ENCODE measurements around the gene UBE2M. TPM values are rescaled to one million over a fixed set of nuclear protein-coding genes. Genes with fewer than 3 reads are reported as not detected.

UBE2M gene
- total RNA-seq, 1 donor, result 54.6 TPM

DNA sequence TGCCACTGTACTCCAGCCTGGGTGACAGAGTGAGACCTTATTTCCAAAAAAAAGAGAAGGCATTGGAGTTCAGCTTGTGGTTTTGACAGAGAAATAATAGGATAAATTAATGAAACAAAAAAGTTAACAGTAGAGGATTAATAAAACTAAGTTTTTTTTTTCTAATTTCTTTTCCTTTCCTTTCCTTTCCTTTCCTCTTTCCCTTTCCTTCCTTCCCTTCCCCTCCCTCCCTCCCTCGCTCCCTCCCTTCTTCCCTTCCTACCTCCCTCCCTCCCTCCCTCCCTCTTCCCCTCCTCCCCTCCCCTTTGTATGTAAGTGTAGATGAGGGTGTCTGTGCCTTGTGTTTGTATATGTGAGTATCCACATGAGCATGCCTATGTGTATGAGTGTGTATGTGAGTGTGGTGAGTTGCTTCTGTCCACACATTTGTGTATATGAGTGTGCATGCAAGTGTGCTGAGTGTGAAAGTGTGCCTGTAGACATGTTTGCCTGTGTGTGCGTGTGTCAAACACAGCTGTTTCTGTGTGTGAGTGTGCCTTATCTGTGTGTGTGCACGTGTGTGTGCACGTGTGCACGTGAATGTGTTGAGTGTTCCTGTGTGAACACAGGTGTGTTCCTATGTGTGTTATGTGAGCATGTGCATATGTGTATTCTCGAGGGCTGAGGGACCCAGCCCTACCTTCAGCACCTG is 27.2 kb upstream of the UBE2M start:
- H3K4me2 ChIP-seq (ENCODE audit: insufficient read depth, low read length), result no peak overlapping the region
- H3K27ac ChIP-seq (ENCODE audit: low read depth, low read length), result no peak overlapping the region
- H3K9me3 ChIP-seq (ENCODE audit: low read depth, low read length), result no peaks in the 10 kb centered on the region
- no peak overlapping the region for H3K4me3 ChIP-seq (ENCODE audit: insufficient read depth, low read length)
- peaks cover 2% of the 10 kb centered on the region for H4K20me1 ChIP-seq (ENCODE audit: insufficient read depth, low read length)
- DNase-seq (ENCODE audit: insufficient read length, low spot score, missing footprints), result peak; percentile 61
- H3K36me3 ChIP-seq (ENCODE audit: insufficient read depth, low read length), result peaks cover 17% of the 10 kb centered on the region
- H3K79me2 ChIP-seq (ENCODE audit: insufficient read depth, low read length), result peaks cover 23% of the 10 kb centered on the region
- H2AFZ ChIP-seq (ENCODE audit: low read length), result no peak overlapping the region
- H3K4me1 ChIP-seq (ENCODE audit: insufficient read depth, low read length), result peaks cover 10% of the 10 kb centered on the region
- TF ChIP-seq, protein P1, sequence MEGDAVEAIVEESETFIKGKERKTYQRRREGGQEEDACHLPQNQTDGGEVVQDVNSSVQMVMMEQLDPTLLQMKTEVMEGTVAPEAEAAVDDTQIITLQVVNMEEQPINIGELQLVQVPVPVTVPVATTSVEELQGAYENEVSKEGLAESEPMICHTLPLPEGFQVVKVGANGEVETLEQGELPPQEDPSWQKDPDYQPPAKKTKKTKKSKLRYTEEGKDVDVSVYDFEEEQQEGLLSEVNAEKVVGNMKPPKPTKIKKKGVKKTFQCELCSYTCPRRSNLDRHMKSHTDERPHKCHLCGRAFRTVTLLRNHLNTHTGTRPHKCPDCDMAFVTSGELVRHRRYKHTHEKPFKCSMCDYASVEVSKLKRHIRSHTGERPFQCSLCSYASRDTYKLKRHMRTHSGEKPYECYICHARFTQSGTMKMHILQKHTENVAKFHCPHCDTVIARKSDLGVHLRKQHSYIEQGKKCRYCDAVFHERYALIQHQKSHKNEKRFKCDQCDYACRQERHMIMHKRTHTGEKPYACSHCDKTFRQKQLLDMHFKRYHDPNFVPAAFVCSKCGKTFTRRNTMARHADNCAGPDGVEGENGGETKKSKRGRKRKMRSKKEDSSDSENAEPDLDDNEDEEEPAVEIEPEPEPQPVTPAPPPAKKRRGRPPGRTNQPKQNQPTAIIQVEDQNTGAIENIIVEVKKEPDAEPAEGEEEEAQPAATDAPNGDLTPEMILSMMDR (IDR thresholded peaks at IDR 0.05; ENCODE audit: extremely low read depth, low read depth, low read length), result no peak
- no peaks in the 10 kb centered on the region for H3K27me3 ChIP-seq (ENCODE audit: insufficient read depth, low read length)

- Histone ChIP-seq H4K20me1 (ENCODE audit: insufficient read depth, low read length) (peaks cover 2% of the 10 kb centered on the region), H3K79me2 (ENCODE audit: insufficient read depth, low read length) (peaks cover 30% of the 10 kb centered on the region), H3K4me1 (ENCODE audit: insufficient read depth, low read length) (peaks cover 10% of the 10 kb centered on the region), H3K4me3 (ENCODE audit: insufficient read depth, low read length) (no peak overlapping the region), H3K36me3 (ENCODE audit: insufficient read depth, low read length) (peaks cover 17% of the 10 kb centered on the region), H3K27ac (ENCODE audit: low read depth, low read length) (no peak overlapping the region), H3K9me3 (ENCODE audit: low read depth, low read length) (no peaks in the 10 kb centered on the region), H3K27me3 (ENCODE audit: insufficient read depth, low read length) (no peaks in the 10 kb centered on the region), H2AFZ (ENCODE audit: low read length) (no peak overlapping the region), H3K4me2 (ENCODE audit: insufficient read depth, low read length) (no peak overlapping the region)
- TF ChIP-seq, protein P1 (IDR thresholded peaks at IDR 0.05; ENCODE audit: extremely low read depth, low read depth, low read length), result no peak
- no peak for DNase-seq (ENCODE audit: insufficient read length, low spot score, missing footprints)
Observed at GRCh38 chr19:58584498-58585441, 26.4 kb upstream of the UBE2M start.

DNA sequence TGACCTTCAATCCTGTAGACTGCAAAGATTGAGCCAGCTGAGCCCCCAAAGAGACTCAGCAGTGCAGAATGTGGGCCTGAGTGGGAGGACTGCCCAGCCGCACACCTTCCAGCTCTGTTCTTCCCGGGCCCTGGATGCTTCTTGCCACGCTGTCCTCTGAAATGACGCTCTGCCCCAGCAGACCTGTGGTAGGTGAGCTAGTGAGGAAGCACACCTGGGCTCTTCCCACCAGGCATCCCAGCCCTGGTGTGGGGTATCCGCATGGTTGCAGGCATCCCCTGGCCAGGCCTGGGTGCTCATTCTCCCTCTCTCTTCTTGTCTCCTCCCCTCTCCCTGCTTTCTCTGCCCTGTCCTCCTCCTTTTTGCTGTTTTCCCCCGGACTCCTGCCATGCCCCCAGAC is 24.6 kb upstream of the UBE2M start:
- Histone ChIP-seq H2AFZ (ENCODE audit: low read length) (no peak overlapping the region), H3K4me3 (ENCODE audit: insufficient read depth, low read length) (no peak overlapping the region), H3K36me3 (ENCODE audit: insufficient read depth, low read length) (peaks cover 17% of the 10 kb centered on the region), H3K4me2 (ENCODE audit: insufficient read depth, low read length) (no peak overlapping the region), H3K79me2 (ENCODE audit: insufficient read depth, low read length) (peaks cover 48% of the 10 kb centered on the region), H3K9me3 (ENCODE audit: low read depth, low read length) (no peaks in the 10 kb centered on the region), H3K27me3 (ENCODE audit: insufficient read depth, low read length) (no peaks in the 10 kb centered on the region), H3K27ac (ENCODE audit: low read depth, low read length) (no peak overlapping the region), H4K20me1 (ENCODE audit: insufficient read depth, low read length) (peaks cover 2% of the 10 kb centered on the region), H3K4me1 (ENCODE audit: insufficient read depth, low read length) (peaks cover 18% of the 10 kb centered on the region)
- no peak for DNase-seq (ENCODE audit: insufficient read length, low spot score, missing footprints)
- TF ChIP-seq, protein P1 (IDR thresholded peaks at IDR 0.05; ENCODE audit: extremely low read depth, low read depth, low read length), result no peak
